Upper lobe of left lung (tissue), 4 donors: ENCODE measurements around the gene PODXL2.

Experiments used
- CTCF ChIP-seq, 6 experiments: fragments of 450-650 bp in 4 of 6; fragments of 200-600 bp in 2 of 6; sonication (generic) in 2 of 6; IDR thresholded peaks; one replicate each; pipeline ENCODE4 v1.5.1; 2016 to 2019; ENCODE audit warnings: antibody characterized with exemption in 6 of 6
- EP300 ChIP-seq, 4 donors: sonication (generic); formaldehyde crosslinking; IDR thresholded peaks; one replicate each; pipeline ENCODE4 v1.5.1; 2017; ENCODE audit warnings: antibody characterized with exemption in 4 of 4, control low read depth in 2 of 4
- POLR2A ChIP-seq, 4 donors: fragments of 450-650 bp; IDR thresholded peaks; one replicate each; pipeline ENCODE4 v1.5.1; 2016 to 2017; ENCODE audit warnings: antibody characterized with exemption in 4 of 4, mild to moderate bottlenecking in 2 of 4
- POLR2AphosphoS5 ChIP-seq, 2 donors: sonication (generic); formaldehyde crosslinking; IDR thresholded peaks; one replicate each; pipeline ENCODE4 v1.5.1; 2017; ENCODE audit warnings: antibody characterized with exemption in 2 of 2

- TF ChIP-seq CTCF (IDR thresholded peaks at IDR 0.05) (no peak), POLR2AphosphoS5 (IDR thresholded peaks at IDR 0.05) (no peak), POLR2A (IDR thresholded peaks at IDR 0.05) (no peak), EP300 (IDR thresholded peaks at IDR 0.05) (no peak)
Measured at GRCh38 chr3:127647166-127647844, 18.3 kb downstream of the PODXL2 start.
